Skeletal muscle cell (primary cell): ENCODE data around the gene TOP2A.
"Not testable (repeated sequence)": the region's sequence is repeated elsewhere in the genome, so short reads cannot be mapped to it uniquely, and the experiment has no call there.

Source experiments
- DNase-seq: peaks from one replicate; pipeline ENCODE4 v3.0.0-alpha.2; 2010; ENCODE audit warnings: low read depth
- H3K4me3 ChIP-seq: 2 replicates; pipeline ENCODE4 v1.5.1; 2011; ENCODE audit warnings: low read depth, mild to moderate bottlenecking, control low read depth, low read length, moderate library complexity

The TOP2A gene

DNA sequence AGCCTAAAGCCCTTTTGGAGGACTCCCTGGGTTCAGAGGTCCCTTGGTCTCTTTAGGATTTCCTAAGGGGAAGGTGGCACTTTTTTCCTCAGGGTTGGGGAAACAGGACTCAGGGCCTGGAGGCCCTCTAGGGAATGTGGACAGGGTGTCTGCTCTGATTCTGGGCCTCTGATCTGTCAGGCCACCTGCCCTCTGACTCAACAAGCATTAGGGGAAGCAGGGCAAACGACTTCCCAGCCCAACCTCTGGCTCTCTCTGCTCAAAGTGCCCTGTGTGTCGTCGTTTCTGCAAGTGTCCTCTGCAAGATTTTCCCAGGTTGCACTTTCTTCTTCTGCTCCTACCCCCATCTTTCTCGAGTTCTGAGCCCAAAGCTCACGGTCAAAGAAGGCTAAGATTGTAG lies 18.9 kb upstream of the TOP2A start:
- no peak overlapping the region for H3K4me3 ChIP-seq
- DNase-seq = no peak

DNA sequence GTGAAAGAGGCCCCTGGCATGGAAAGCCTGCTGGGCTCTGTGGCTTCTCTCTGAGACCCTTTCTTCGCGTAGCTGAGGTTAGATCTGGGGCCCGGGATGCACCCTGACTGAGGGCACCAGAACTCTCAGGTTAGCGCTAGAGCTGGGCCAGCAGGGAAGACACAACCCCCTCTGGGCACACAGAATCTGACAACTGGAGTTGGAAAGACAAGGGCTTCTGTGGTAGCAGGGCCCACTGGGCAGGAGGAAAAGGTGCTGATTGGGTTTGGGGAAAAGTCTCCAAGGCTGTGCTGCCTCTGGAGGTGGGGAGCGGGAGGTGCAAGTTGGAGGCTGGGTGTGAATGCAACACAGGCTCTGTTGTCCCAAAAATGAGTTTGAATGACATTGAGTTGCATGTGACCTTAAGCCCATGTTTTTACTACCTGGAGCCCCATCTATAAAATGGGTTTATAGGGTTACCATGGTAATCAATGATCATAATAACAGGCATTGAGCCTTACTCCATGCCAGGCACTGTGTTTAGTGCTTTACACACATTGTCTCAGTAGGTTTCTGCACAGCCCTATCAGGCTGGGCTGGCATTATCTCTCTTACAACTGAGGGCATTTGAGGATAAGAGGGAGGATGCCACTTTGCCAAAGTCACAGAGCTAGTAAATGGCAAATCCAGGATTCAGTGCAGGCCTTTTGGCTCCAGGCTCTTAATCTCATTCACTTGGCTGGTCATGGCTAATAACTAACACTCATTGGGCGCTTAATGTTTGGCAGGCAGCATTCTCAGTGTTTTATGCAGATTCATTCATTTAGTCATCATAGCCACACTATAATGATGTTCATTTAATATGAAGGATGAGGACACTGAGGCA lies 16.1 kb upstream of the TOP2A start:
- DNase-seq = no peak

DNA sequence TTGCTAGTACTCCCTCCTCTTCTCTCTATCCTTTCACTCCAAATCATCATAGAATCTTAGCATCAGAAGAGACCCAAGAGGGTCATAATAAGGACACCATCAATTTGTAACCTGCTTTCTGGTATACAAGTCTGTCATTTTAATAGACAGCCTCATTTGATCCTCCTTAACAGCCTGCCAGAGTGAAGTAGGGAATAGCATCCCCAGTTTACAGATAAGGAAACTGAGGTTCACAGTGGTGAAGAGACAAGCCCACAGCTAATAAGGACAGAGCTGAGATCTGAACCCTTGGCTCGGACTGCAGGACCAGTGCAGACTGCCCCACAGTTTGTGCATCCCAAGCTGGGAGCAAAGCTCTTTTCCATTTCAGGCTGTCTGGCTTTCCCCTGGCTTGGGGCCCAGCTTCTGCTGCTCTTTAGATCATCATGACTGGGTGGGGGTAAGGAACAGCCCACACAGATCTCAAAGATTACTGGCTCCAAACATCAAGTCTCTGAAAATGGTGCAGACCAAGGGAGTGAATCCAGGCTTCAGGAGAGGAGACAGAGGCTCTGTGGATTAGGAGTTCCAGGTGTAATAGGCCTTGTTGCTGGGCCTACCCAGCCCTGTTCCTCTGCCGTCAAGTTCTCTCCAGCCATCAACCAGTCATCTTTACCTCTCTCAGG lies 15.3 kb upstream of the TOP2A start:
- no peak for DNase-seq
- no peak overlapping the region for H3K4me3 ChIP-seq

More for the DNA sequence above, 16.1 kb upstream of the TOP2A start:
- no peak overlapping the region for H3K4me3 ChIP-seq

DNA sequence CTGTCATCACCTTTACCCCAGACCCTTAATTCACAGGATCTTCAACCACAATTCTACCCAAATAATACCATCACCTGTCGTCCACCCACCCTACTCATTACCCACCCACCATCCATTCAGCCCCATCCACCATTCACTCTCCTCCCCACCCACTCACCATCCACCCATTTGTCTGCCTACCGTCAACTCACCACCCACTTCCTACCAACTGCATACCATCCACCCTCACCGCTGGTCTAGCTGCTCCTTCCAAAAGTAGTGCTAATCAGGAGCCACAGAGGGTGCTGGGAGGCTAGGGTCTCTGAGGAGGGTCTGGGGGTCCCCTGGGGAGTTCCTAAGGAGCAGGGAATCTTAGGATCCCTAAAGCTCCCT lies 13.5 kb upstream of the TOP2A start:
- no peak overlapping the region for H3K4me3 ChIP-seq
- no peak for DNase-seq

DNA sequence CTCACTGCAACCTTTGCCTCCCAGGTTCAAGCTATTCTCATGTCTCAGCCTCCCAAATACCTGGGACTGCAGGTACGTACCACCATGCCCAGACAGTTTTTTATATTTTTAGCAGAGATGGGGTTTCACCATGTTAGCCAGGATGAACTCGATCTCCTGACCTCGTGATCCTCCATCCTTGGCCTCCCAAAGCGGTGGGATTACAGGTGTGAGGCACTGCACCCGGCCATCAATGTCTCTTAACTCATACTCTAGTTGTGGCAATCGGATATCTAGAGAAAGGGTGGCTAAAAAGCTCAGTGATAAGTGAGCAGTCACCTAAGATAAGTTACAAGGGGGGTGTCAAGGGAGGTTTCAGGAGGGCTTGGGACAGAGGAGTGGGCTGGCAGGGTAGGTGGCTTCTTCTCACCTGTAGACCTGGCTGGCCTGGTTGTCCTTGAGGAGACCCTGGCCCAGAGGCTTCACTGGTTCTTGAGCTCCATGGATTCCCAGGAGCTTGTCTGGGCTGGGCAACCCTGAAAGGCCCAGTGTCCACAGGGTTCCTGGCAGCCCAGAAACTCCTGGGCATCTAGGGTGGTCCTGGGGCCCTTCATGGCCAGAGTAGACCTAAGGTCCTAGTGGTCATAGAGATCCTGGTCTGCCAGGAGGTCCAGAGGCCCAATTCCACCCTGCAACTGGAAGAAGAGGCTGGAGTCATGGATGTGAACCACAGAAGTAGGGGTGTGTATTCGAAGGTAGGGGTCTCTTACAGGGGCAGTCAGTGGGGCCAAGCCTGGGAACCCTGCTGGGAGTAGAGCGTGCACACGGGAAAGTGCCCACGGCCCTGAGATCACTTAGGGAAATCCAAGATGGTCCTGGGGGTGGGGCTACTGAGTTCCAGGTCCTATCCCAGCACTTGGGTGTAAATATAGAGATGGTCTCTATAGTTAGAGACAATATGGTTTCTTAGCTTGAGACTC lies 12.9 kb upstream of the TOP2A start:
- DNase-seq = no peak
- H3K4me3 ChIP-seq = no peak overlapping the region

DNA sequence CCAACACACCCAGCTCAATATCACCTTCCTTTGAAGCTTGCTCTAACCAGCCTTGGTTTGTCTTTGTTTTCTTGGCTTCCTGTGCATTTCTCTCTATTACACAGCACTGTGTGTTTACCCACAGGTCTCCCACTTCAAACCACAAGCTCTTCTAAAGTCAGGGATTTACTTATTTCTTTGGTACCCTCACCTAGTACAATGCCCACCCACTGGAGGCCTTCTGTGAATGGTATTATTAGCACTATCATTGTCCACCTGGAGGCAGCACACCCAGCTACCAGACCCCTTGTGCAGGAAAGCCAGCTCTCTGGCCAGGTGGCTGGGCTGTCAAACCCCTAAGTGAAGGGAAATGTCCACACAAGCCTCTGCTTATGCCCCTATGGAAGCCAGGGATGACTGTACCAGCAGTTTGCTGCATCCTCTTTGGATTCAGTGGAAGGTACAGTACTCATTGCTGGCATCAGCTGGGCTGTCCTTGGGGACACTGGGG lies 9.4 kb upstream of the TOP2A start:
- DNase-seq = no peak
- H3K4me3 ChIP-seq = no peak overlapping the region

DNA sequence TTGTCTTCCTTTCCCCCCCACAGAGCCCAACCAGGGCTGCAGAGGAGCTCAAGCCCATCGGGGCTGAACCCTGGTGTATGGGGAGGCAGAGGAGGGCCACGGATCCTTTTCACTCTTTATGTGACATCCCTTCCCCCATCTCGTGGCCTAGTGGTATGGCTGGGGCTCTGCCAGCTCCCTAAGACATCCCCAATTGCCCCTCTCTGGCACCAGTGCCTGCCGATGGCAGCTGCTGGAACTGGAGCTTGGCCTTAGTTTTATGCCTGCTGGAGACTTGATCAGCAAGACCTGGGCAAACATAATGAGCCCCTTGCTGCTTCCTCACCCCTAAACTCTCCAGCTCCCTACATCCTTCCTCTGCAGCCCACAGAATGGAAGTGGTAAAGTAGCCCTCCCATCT lies 8.0 kb upstream of the TOP2A start:
- DNase-seq = no peak
- no peak overlapping the region for H3K4me3 ChIP-seq

DNA sequence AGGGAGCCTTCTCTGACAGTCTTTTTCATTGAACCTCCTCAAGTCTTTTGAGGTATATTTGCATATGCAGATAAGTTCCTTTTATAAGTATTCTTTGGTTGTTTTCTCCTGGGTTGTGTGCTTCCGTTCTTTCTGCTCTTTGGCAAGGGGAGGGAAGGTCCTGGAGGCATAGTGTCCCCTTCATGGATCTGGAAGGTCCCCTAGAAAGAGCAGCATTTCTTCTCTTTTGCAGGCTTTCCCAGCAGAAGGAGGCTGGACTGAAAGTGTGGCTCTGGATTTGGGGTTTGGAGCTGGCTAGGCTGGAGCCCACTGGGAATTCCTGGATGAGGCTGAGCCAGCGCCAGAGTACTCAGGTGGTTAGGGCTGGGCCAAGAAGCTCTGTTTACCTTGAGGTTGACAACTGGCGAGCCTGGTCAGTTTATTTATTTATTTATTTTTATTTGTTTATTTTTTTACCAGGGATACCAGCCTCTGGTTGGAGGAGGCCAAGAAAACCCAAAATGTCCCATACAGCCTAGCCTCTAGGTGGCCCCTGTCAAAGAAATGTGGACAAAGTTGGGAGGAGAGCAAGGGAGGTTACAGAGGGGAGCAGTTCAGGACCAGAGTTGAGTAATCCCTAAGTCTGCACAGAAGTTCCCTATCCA lies 5.4 kb upstream of the TOP2A start:
- DNase-seq = no peak
- no peak overlapping the region for H3K4me3 ChIP-seq

DNA sequence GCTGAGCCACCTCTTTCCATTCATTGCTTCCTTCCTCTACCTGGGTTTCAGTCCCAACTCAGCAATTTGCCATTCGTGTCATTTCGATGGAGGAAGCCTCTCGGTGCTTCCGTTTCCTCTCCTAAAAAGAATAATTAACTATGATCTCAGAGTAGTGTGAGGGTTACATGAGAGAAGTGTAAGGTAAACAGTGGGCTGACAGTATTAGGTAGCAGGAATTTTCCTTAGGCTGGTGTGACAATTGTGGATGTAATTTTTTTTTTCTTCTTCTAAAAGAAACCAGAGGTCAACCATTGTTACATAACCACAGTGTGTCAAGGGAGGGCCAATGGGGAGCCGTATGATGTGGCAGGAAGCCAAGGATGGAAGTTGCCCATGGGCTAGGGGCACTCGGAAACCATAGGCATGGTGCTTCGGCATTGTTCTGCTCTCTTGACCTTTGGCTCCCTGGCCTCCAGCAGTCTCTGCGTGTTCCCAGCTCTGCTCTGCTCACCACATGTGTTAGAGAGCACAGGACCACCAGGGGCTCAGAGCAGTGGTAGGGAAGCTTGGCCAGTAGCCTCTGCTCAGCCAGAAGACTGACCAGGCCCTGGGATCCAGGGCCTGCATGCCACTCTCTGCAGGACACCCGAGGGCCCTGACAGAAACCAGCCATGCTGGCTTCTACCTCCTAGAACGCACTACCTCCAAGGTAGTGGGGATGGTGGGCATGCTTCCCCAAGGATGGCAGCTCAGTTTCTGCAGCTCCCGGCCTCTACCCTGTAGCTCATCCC lies 2.0 kb upstream of the TOP2A start:
- DNase-seq = no peak
- no peak overlapping the region for H3K4me3 ChIP-seq

DNA sequence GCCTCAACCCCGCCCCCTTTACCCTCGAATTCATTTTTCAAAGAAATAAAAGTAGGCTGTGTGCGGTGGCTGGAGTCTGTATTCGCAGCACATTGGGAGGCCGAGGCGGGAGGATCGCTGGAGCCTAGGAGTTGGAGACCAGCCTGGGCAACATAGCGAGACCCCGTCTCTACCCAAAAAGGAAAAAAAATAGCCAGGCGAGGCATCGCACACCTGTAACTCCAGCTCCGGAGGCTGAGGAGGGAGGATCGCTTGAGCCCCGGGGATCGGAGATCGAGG lies 671 bp upstream of the TOP2A start:
- peak overlapping the region; percentile 82 for H3K4me3 ChIP-seq
- no peak for DNase-seq

DNA sequence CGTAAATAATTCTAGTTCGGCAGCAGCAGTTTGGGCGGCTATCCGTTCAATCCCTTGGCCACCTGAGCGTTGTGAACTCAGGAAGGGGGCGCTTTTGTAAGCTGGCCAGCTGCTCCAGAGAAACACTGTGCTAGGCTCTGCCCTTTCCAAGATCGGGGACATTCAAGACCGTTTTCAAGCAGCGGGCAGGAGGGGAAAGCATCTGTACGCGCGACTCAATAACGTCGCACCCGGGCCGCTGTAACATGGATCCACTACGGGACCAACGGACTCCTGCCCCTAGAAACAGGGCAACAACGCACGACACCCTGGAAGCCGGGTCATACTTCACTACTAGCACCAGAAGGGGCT lies 463 bp downstream of the TOP2A start:
- peak overlapping the region; percentile 82 for H3K4me3 ChIP-seq
- no peak for DNase-seq

DNA sequence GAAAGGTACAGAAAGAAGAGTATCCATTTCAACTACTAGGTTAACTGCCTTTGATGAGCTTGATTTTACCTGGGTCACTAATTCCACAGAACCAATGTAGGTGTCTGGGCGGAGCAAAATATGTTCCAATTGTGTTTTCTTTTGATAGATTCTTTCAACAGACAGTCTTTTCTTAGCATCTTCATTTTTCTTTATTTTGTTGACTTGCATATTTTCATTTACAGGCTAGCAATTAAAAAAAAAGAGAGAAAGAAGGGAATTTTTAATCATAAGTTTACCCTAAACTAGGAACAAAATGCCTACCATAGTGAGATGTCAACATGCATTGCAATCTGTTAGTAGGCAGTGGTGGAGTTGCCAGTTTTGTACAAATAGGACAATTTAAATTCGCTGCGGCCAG lies 1.0 kb downstream of the TOP2A start:
- peak overlapping the region; percentile 82 for H3K4me3 ChIP-seq
- DNase-seq = no peak

DNA sequence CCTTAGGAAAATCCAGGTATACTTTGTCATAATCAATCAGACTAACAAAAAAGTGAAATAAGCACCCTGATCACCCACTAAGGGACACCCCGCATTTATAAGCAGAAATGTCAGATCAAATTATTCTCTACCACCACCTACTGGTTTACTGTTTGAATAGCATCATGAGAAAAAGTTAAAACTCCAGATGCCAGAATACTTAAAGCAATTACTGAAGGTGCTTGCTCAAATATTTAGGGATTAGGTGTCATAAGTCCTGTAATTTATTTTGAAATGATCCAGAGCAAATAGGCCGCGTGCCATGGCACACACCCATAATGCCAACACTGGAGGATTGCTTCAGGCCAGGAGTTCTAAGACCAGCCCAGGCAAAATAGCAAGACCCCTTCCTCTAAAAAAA lies 2.3 kb downstream of the TOP2A start:
- H3K4me3 ChIP-seq = no peak overlapping the region
- peak; percentile 10 for DNase-seq

DNA sequence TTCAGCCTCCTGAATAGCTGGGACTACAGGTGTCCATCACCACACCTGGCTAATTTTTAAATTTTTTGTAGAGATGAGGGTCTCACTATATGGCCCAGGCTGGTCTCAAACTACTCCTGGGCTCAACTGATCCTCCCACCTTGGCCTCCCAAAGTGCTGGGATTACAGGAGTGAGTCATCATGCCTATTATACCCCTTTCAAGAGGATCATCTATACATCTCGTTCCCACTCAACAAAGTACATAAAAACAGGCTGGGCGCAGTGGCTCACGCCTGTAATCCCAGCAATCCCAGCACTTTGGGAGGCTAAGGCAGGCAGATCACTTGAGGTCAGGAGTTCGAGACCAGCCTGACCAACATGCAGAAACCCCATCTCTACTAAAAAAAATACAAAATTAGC lies 3.4 kb downstream of the TOP2A start:
- not testable (repeated sequence) for H3K4me3 ChIP-seq, DNase-seq

DNA sequence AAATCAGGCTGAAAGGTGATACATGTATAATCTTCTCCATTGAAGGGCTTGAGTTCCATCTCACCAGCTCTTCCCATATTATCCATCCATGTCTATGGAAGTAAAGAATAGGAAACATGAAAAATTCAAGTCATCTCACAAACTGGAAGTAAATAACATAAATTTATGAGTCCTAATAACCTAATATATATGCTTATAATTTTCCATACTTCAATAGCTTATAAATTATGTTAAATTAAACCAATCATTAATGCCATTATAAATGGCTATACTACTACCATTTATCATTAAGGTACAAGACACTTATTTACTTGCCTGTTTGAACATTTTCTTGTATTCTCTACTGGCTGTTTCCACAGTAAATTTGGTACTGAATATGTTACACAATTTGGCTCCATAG lies 4.8 kb downstream of the TOP2A start:
- H3K4me3 ChIP-seq = no peak overlapping the region
- no peak for DNase-seq

DNA sequence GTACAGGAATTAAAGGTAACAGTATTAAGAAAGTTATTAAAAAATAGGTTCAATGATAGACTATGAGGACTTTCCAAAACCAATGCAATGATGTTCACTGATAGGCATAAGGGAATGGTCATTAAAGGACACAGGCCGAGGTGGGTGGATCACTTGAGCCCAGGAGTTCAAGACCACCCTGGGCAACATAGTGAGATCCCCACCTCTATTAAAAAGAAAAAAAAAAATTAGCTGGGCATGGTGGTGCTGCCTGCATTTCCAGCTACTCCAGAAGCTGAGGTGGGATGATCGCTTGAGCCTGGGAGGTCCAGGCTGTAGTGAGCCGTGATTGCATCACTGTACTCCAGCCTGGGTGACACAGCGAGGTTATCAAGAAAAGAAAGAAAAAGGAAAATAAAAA lies 5.9 kb downstream of the TOP2A start:
- DNase-seq = no peak

DNA sequence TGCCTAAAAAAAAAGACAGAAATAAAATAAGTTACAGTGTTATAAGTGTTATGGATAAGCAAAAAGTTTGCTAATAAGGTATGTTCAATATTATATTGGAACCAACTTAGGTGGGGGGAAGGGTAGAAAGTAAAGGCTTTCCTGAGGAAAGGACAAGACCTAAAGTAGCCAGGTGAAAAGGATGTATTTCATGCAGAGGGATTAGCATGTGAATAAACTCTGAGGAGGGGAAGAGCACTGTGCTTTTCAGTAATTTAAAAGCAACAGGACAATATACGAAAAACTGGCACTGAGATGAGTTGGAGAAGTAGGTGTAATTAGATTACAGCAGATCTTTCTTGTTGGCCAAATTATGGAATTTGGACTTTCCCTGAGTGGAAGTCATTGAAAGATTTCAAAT lies 7.6 kb downstream of the TOP2A start:
- no peak overlapping the region for H3K4me3 ChIP-seq
- no peak for DNase-seq

More for the DNA sequence above, 5.9 kb downstream of the TOP2A start:
- no peak overlapping the region for H3K4me3 ChIP-seq

DNA sequence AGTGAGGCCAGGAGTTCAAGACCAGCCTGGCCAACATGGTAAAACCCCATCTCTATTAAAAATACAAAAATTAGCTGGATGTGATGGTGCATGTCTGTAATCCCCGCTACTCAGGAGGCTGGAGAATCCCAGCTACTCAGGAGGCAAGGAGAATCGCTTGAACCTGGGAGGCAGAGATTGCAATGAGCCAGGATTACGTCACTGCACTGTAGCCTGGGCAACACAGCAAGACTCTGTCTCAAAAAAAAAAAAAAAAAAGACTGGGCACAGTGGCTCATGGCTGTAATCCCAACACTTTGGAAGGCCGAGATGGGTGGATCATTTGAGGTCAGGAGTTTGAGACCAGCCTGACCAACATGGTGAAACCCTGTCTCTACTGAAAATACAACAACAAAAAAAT lies 8.2 kb downstream of the TOP2A start:
- not testable (repeated sequence) for DNase-seq, H3K4me3 ChIP-seq

DNA sequence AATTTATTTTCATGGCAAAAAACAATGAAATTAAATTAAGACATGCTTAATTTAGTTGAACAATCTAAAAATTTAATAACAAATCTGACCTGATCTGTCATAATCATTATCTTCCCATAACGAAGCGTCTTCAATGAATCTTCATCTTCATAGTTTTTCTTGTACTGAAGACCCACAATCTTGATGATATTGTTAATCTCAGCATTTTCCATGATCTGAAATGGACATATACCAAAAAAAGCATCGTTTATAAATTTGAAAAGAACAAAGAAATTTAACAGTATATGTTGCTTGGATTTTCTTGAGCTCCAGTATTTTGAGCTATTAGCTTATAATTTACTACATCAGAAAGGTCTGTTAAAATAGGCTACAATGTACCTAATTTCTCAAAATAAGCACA lies 10.2 kb downstream of the TOP2A start:
- H3K4me3 ChIP-seq = no peak overlapping the region
- no peak for DNase-seq
